GM12891 (cell line): ENCODE measurements around the gene ATL3.
"Not testable (repeated sequence)": the region's sequence is repeated elsewhere in the genome, so short reads cannot be mapped to it uniquely, and the experiment has no call there.

ENCODE experiments used
- DNase-seq: peaks from one replicate; pipeline ENCODE4 v3.0.0; 2011; ENCODE audit warnings: low spot score; ENCODE audit not compliant: insufficient read length
- FAIRE-seq: peaks from 2 replicates; lab custom pipeline; 2011; peaks lifted over from hg19 to GRCh38; lab: Jason Lieb, UNC
- PAX5 ChIP-seq: IDR thresholded peaks from 2 replicates; pipeline ENCODE4 v1.6.1; 2011; ENCODE audit warnings: low read length, moderate library complexity, mild to moderate bottlenecking; ENCODE audit not compliant: insufficient read depth, severe bottlenecking
- POLR2A ChIP-seq: IDR thresholded peaks from 2 replicates; pipeline ENCODE4 v1.6.1; 2011; ENCODE audit warnings: low read depth, low read length, control low read depth
- POLR2AphosphoS5 ChIP-seq: IDR thresholded peaks from 2 replicates; pipeline ENCODE4 v1.6.1; 2011; ENCODE audit warnings: low read depth, low read length, control low read depth
- POU2F2 ChIP-seq: IDR thresholded peaks from 2 replicates; pipeline ENCODE4 v1.6.1; 2011; ENCODE audit warnings: low read depth, mild to moderate bottlenecking, control low read depth, low read length, moderate library complexity
- SPI1 ChIP-seq: IDR thresholded peaks from 2 replicates; pipeline ENCODE4 v1.6.1; 2011; ENCODE audit warnings: low read depth, low read length, control low read depth
- TAF1 ChIP-seq: IDR thresholded peaks from 2 replicates; pipeline ENCODE4 v1.6.1; 2011; ENCODE audit warnings: low read depth, low read length, control low read depth

The ATL3 gene

GRCh38 chr11:63611395-63611747, 59.8 kb downstream of the ATL3 start:
- TF ChIP-seq POU2F2 = no peak
- TF ChIP-seq SPI1 = no peak
- TF ChIP-seq PAX5 = no peak
- TF ChIP-seq POLR2A = no peak
- no peak for TF ChIP-seq TAF1
- no peak for TF ChIP-seq POLR2AphosphoS5
- no peak for DNase-seq
- FAIRE-seq = no peak

GRCh38 chr11:63610604-63611394, 60.4 kb downstream of the ATL3 start:
- no peak for TF ChIP-seq POLR2AphosphoS5
- no peak for TF ChIP-seq TAF1
- TF ChIP-seq PAX5 = no peak
- TF ChIP-seq SPI1 = no peak
- TF ChIP-seq POU2F2 = no peak
- no peak for TF ChIP-seq POLR2A
- no peak for DNase-seq
- FAIRE-seq = no peak

GRCh38 chr11:63609971-63610580, 61.1 kb downstream of the ATL3 start:
- FAIRE-seq = no peak

GRCh38 chr11:63609536-63609935, 61.6 kb downstream of the ATL3 start:
- no peak for TF ChIP-seq POLR2AphosphoS5
- TF ChIP-seq POU2F2 = no peak
- no peak for TF ChIP-seq TAF1
- TF ChIP-seq PAX5 = no peak
- TF ChIP-seq POLR2A = no peak
- TF ChIP-seq SPI1 = no peak
- DNase-seq (no peak), FAIRE-seq (no peak)

More at GRCh38 chr11:63609971-63610580, 61.1 kb downstream of the ATL3 start:
- TF ChIP-seq SPI1 (no peak), PAX5 (no peak), TAF1 (no peak), POLR2AphosphoS5 (no peak), POU2F2 (no peak), POLR2A (no peak)
- DNase-seq = no peak

- TF ChIP-seq PAX5 (no peak), SPI1 (no peak), POLR2A (no peak), TAF1 (no peak), POLR2AphosphoS5 (no peak), POU2F2 (no peak)
- DNase-seq (no peak), FAIRE-seq (no peak)
Observed at GRCh38 chr11:63608353-63609345, 62.5 kb downstream of the ATL3 start.

GRCh38 chr11:63603180-63603518, 68.0 kb downstream of the ATL3 start:
- no peak for FAIRE-seq
- TF ChIP-seq SPI1 (no peak), POLR2AphosphoS5 (no peak), PAX5 (no peak), POLR2A (no peak), POU2F2 (no peak), TAF1 (no peak)
- DNase-seq = no peak

- not testable (repeated sequence) for DNase-seq, FAIRE-seq
Observed at GRCh38 chr11:63602290-63603179, 68.6 kb downstream of the ATL3 start.

- DNase-seq (no peak), FAIRE-seq (no peak)
- TF ChIP-seq TAF1 (no peak), PAX5 (no peak)
Observed at GRCh38 chr11:63599211-63600122, 71.7 kb downstream of the ATL3 start.

- FAIRE-seq (no peak), DNase-seq (no peak)
- TF ChIP-seq PAX5 (no peak), TAF1 (no peak), POU2F2 (no peak), SPI1 (no peak), POLR2AphosphoS5 (no peak), POLR2A (no peak)
Observed at GRCh38 chr11:63598556-63598955, 72.6 kb downstream of the ATL3 start.
